ENCODE data around the gene ZNF121. TPM values are rescaled to one million over a fixed set of nuclear protein-coding genes. Genes with fewer than 3 reads are reported as not detected.

ZNF121 gene
- total RNA-seq (2022) (35.5 and 38.4 TPM in 2 replicates), Bru-seq, nascent RNA (percentile 94 among the genes with signal in this experiment), BruChase-seq, experiment 1, labeled RNA remaining after a 2-hour chase (percentile 98 among the genes with signal in this experiment), BruChase-seq, experiment 2, labeled RNA remaining after a 6-hour chase (percentile 95 among the genes with signal in this experiment)
- long read RNA-seq, partial matches to known transcripts = 0 of 2 reads
- long read RNA-seq, other reads (novel, unspliced or antisense) = 2 of 2 reads

DNA sequence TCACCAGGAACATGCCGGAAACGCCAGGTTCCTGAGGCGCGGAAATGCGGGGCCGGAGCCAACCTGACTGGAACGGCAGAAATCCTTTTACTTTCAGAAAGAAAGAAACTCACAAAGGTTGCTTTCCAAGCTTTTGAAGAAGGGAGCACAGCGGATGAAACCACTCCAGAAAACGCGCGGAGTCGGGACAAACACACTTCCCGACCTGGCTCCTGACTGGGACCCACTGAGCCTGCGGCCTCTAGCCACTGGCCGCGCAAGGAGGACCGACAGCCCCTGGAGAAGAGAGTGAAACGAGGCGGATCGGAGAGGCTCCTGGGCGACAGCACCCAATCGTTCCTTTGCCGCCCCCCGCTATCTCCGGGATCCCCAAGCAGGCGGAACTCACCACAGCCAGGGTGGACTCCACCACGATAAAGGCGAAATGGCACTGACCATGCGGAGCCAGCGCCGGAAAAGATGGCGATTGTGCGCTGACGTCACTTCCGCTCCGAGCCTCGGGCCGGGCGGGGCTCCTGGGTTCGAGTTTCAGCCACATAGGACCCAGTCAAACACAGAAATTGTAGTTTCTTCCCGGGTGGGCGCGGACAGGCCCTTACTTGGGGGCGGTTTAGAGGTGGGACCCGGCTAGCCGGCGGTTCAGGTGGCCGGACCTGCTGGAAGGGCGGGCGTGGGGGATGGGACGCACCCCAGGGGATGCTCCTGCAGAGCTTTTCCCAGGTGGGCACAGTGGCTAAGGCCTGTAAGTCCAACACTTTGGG is at the start of gene ZNF121:
Gene ZNF121, minus strand, starts transcription at position 432 of the 761 bp plus-strand sequence. CDS start 16,407 bp downstream, outside the sequence.
- Mint-ChIP-seq H3K4me3 (ENCODE audit: unreplicated experiment) (peak within 1 kb of the TSS; percentile 90), H3K27ac (ENCODE audit: unreplicated experiment) (peak within 1 kb of the TSS; percentile 98), H3K27me3 (ENCODE audit: insufficient read depth, unreplicated experiment) (no peaks in the 10 kb centered on the region), H3K36me3 (ENCODE audit: insufficient read depth, unreplicated experiment) (peaks cover 56% of the 10 kb centered on the region), H3K9me3 (ENCODE audit: unreplicated experiment) (peaks cover 9% of the 10 kb centered on the region), H3K4me1 (ENCODE audit: low read depth, unreplicated experiment) (peaks cover 7% of the 10 kb centered on the region)
- H3K9me3 ChIP-seq = peaks cover 10% of the 10 kb centered on the region
- H3K36me3 ChIP-seq (ENCODE audit: control insufficient read depth, insufficient read depth, low read length) = no peaks in the 10 kb centered on the region; the same call in 1 of the 2 replicates
- TF ChIP-seq, protein P1, sequence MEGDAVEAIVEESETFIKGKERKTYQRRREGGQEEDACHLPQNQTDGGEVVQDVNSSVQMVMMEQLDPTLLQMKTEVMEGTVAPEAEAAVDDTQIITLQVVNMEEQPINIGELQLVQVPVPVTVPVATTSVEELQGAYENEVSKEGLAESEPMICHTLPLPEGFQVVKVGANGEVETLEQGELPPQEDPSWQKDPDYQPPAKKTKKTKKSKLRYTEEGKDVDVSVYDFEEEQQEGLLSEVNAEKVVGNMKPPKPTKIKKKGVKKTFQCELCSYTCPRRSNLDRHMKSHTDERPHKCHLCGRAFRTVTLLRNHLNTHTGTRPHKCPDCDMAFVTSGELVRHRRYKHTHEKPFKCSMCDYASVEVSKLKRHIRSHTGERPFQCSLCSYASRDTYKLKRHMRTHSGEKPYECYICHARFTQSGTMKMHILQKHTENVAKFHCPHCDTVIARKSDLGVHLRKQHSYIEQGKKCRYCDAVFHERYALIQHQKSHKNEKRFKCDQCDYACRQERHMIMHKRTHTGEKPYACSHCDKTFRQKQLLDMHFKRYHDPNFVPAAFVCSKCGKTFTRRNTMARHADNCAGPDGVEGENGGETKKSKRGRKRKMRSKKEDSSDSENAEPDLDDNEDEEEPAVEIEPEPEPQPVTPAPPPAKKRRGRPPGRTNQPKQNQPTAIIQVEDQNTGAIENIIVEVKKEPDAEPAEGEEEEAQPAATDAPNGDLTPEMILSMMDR (IDR thresholded peaks at IDR 0.05; ENCODE audit: insufficient read depth in 1 of 2, low read depth in 1 of 2, low read length in 1 of 2, severe bottlenecking in 1 of 2, unreplicated experiment in 1 of 2) = no peak
- peak; percentile 81 to 85 for DNase-seq
- CTCF ChIA-PET = interaction anchor here (0.6 to 1.3 kb wide), 2 partner anchors 184 to 276 kb away, joined by 3 read pairs; partner anchors contain the start of gene ZNF846
- no peaks in the 10 kb centered on the region for H3K4me1 ChIP-seq
- H3K4me3 ChIP-seq (ENCODE audit: low read depth, low read length) = peak within 1 kb of the TSS; percentile 74
- POLR2A ChIA-PET = interaction anchor here (0.6 kb wide), 2 partner anchors 221 to 273 kb away, joined by 3 to 4 read pairs; no protein-coding TSS in a partner anchor
- BruUV-seq (replicated peaks) = TSS peak; percentile 80
- no peaks in the 10 kb centered on the region for H3K27me3 ChIP-seq (replicated peaks; ENCODE audit: control insufficient read depth, insufficient read depth, low read length)
- intact Hi-C loops (cut with micrococcal nuclease; ENCODE audit: unreplicated experiment) = loop anchor here (1.0 kb wide), 1 partner anchor 37 kb away; the partner anchor contains the start of gene ZNF561

DNA sequence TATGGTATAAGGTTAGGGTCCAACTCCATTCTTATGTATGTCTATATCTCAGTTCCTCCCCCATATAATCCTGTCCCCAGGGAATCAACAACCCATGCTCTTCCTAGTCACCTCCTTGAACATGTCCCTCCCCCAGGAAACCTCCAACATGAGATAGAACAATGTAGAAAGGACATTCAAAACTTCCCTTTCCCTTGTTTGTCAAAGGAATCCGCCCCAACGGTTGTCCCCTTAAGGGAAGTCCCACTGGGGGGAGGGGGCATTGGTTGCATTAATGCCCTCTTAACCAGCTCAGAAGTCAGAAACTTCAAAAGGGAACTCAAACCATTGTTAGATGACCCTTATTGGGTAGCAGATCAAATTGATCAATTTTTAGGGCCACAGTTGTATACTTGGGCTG is 43.6 kb upstream of the ZNF121 start:
- peaks cover 5% of the 10 kb centered on the region for H3K36me3 Mint-ChIP-seq (ENCODE audit: insufficient read depth, unreplicated experiment)
- TF ChIP-seq, protein P1 (IDR thresholded peaks at IDR 0.05; ENCODE audit: insufficient read depth in 1 of 2, low read depth in 1 of 2, low read length in 1 of 2, severe bottlenecking in 1 of 2, unreplicated experiment in 1 of 2) = no peak
- Histone ChIP-seq H3K27me3 (replicated peaks; ENCODE audit: control insufficient read depth, insufficient read depth, low read length) (no peaks in the 10 kb centered on the region), H3K9me3 (no peaks in the 10 kb centered on the region), H3K4me1 (no peaks in the 10 kb centered on the region), H3K4me3 (ENCODE audit: low read depth, low read length) (no peak overlapping the region), H3K36me3 (ENCODE audit: control insufficient read depth, insufficient read depth, low read length) (no peaks in the 10 kb centered on the region)
- H3K27ac Mint-ChIP-seq (ENCODE audit: unreplicated experiment) = no peak overlapping the region
- ChIA-PET CTCF (no interaction called here), POLR2A (no interaction called here)
- H3K27me3 Mint-ChIP-seq (ENCODE audit: insufficient read depth, unreplicated experiment) = no peaks in the 10 kb centered on the region
- no TSS peak for BruUV-seq (replicated peaks)
- no peak overlapping the region for H3K4me3 Mint-ChIP-seq (ENCODE audit: unreplicated experiment)
- no peak for DNase-seq
- no peaks in the 10 kb centered on the region for H3K4me1 Mint-ChIP-seq (ENCODE audit: low read depth, unreplicated experiment)
- H3K9me3 Mint-ChIP-seq (ENCODE audit: unreplicated experiment) = no peaks in the 10 kb centered on the region
- intact Hi-C loops (cut with micrococcal nuclease; ENCODE audit: unreplicated experiment) = loop anchor here (5.0 kb wide), 1 partner anchor 491 kb away; no protein-coding TSS in a partner anchor

DNA sequence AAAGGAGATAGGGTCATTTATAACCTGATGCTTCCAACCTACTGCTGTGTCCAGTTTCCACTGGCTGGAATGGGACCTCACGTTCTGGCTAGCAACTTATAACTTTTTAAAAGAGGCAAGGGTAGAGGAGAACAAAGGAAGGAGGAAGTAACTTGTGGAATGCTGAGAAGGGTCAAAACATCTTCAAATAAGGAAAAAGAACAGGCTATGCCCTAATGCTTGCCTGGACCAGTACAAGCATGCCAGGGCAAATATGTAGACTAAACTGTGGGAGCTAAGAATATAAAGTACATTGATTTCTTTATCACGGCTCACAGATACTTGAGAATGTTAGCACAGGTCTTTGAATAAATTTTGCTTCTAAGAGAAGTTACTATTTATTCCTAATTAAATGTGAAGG is 38.2 kb upstream of the ZNF121 start:
- TF ChIP-seq, protein P1 (IDR thresholded peaks at IDR 0.05; ENCODE audit: insufficient read depth in 1 of 2, low read depth in 1 of 2, low read length in 1 of 2, severe bottlenecking in 1 of 2, unreplicated experiment in 1 of 2) = no peak
- Histone ChIP-seq H3K27me3 (replicated peaks; ENCODE audit: control insufficient read depth, insufficient read depth, low read length) (no peaks in the 10 kb centered on the region), H3K4me3 (ENCODE audit: low read depth, low read length) (no peak overlapping the region), H3K36me3 (ENCODE audit: control insufficient read depth, insufficient read depth, low read length) (peaks cover 3% of the 10 kb centered on the region), H3K4me1 (no peaks in the 10 kb centered on the region), H3K9me3 (no peaks in the 10 kb centered on the region)
- H3K9me3 Mint-ChIP-seq (ENCODE audit: unreplicated experiment) = no peaks in the 10 kb centered on the region
- no peak overlapping the region for H3K27ac Mint-ChIP-seq (ENCODE audit: unreplicated experiment)
- ChIA-PET CTCF (no interaction called here), POLR2A (no interaction called here)
- BruUV-seq (replicated peaks) = no TSS peak
- H3K36me3 Mint-ChIP-seq (ENCODE audit: insufficient read depth, unreplicated experiment) = peaks cover 33% of the 10 kb centered on the region
- H3K4me3 Mint-ChIP-seq (ENCODE audit: unreplicated experiment) = no peak overlapping the region
- DNase-seq = no peak
- intact Hi-C loops (cut with micrococcal nuclease; ENCODE audit: unreplicated experiment) = no loop called here
- H3K27me3 Mint-ChIP-seq (ENCODE audit: insufficient read depth, unreplicated experiment) = no peaks in the 10 kb centered on the region
- H3K4me1 Mint-ChIP-seq (ENCODE audit: low read depth, unreplicated experiment) = peaks cover 7% of the 10 kb centered on the region
